H1 (cell line): ENCODE results near the gene TSHZ2. TPM values are rescaled to one million over a fixed set of nuclear protein-coding genes. Genes with fewer than 3 reads are reported as not detected.

ENCODE experiments used
- NANOG ChIP-seq: IDR thresholded peaks from 2 replicates; pipeline ENCODE4 v1.6.1; 2011; ENCODE audit warnings: low read length, low read depth, mild to moderate bottlenecking, inconsistent platforms; ENCODE audit not compliant: insufficient read depth, poor library complexity, severe bottlenecking
- NRF1 ChIP-seq: IDR thresholded peaks from 2 replicates; pipeline ENCODE4 v1.6.1; 2011; ENCODE audit warnings: mild to moderate bottlenecking, low read depth, low read length, improper control_type of control experiment
- POLR2A ChIP-seq, 2 experiments: IDR thresholded peaks; 1 replicate in 1 of 2; 2 replicates in 1 of 2; pipeline ENCODE4 v1.6.1; 2011; ENCODE audit warnings: low read depth in 2 of 2, low read length in 2 of 2, mild to moderate bottlenecking in 2 of 2; ENCODE audit errors: control extremely low read depth in 1 of 2
- polyA plus RNA-seq, 7 experiments: library from polyadenylated mRNA; depleted of rRNA in 3 of 7; stranded (reverse) in 5 of 7; unstranded in 2 of 7; fragments of >200 nt in 5 of 7; fragments of 200-250 nt in 2 of 7; gene quantifications; 1 replicate in 5 of 7; 2 replicates in 1 of 7; 4 replicates in 1 of 7; pipeline versions ENCODE4 v1.2.1 to v1.2.3, GENCODE V29; 2011 to 2013; ENCODE audit warnings: missing spikeins in 2 of 7, mixed read lengths in 2 of 7
- total RNA-seq: library from RNA; stranded (reverse); fragmentation: NEBNext Ultra II Directional; extraction: Animal tissue kit (Norgen Biotek cat#: 25700); gene quantifications from 2 replicates; pipeline ENCODE4 v1.2.1, GENCODE V29; 2021
- TF ChIP-seq, protein P1 (sequence below): fragments of 300-600 bp; sonication (generic); IDR thresholded peaks from 2 replicates; pipeline ENCODE4 v1.7.1; 2012; ENCODE audit warnings: low read length, moderate library complexity, mild to moderate bottlenecking, inconsistent platforms; ENCODE audit not compliant: insufficient replicate concordance

TSHZ2 gene
- total and polyA plus RNA-seq, 2 of the 8 experiments (the other 6 are each of a cell fraction or from before 2014, with no cell fraction given) = 0.14 to 0.30 TPM

DNA sequence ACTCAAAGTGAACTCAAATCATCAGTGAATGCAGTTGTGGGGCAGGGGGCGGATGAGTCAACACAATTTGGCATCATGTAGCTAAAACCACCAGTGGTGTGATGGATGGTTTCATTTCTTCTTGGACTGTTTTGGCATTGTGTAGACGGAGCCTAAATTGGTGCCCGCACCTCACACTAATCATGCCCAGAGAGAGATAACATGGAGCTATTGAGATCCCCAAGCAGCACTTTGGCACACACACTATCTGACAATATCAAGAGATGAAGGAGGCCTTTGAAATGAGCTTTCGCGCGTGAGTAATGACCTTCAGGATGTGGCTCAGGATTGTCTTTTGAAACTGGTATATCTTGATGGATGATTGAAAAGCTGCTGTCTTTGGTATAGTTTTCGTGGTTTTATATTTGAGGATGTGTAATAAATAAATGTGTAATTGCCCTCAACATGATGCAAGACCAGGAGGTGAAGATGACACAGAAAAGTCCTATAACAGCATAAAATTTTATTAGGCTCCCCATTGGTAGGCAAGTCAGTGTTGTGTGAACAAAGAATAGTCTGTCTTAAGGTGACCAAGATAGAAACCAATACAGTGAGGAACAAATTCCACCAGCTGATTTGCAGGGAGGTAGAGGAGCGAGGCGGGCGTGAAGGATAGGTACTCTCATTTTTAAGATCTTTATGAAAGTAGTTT is 174.2 kb downstream of the TSHZ2 start (continued):
- TF ChIP-seq, protein P1, sequence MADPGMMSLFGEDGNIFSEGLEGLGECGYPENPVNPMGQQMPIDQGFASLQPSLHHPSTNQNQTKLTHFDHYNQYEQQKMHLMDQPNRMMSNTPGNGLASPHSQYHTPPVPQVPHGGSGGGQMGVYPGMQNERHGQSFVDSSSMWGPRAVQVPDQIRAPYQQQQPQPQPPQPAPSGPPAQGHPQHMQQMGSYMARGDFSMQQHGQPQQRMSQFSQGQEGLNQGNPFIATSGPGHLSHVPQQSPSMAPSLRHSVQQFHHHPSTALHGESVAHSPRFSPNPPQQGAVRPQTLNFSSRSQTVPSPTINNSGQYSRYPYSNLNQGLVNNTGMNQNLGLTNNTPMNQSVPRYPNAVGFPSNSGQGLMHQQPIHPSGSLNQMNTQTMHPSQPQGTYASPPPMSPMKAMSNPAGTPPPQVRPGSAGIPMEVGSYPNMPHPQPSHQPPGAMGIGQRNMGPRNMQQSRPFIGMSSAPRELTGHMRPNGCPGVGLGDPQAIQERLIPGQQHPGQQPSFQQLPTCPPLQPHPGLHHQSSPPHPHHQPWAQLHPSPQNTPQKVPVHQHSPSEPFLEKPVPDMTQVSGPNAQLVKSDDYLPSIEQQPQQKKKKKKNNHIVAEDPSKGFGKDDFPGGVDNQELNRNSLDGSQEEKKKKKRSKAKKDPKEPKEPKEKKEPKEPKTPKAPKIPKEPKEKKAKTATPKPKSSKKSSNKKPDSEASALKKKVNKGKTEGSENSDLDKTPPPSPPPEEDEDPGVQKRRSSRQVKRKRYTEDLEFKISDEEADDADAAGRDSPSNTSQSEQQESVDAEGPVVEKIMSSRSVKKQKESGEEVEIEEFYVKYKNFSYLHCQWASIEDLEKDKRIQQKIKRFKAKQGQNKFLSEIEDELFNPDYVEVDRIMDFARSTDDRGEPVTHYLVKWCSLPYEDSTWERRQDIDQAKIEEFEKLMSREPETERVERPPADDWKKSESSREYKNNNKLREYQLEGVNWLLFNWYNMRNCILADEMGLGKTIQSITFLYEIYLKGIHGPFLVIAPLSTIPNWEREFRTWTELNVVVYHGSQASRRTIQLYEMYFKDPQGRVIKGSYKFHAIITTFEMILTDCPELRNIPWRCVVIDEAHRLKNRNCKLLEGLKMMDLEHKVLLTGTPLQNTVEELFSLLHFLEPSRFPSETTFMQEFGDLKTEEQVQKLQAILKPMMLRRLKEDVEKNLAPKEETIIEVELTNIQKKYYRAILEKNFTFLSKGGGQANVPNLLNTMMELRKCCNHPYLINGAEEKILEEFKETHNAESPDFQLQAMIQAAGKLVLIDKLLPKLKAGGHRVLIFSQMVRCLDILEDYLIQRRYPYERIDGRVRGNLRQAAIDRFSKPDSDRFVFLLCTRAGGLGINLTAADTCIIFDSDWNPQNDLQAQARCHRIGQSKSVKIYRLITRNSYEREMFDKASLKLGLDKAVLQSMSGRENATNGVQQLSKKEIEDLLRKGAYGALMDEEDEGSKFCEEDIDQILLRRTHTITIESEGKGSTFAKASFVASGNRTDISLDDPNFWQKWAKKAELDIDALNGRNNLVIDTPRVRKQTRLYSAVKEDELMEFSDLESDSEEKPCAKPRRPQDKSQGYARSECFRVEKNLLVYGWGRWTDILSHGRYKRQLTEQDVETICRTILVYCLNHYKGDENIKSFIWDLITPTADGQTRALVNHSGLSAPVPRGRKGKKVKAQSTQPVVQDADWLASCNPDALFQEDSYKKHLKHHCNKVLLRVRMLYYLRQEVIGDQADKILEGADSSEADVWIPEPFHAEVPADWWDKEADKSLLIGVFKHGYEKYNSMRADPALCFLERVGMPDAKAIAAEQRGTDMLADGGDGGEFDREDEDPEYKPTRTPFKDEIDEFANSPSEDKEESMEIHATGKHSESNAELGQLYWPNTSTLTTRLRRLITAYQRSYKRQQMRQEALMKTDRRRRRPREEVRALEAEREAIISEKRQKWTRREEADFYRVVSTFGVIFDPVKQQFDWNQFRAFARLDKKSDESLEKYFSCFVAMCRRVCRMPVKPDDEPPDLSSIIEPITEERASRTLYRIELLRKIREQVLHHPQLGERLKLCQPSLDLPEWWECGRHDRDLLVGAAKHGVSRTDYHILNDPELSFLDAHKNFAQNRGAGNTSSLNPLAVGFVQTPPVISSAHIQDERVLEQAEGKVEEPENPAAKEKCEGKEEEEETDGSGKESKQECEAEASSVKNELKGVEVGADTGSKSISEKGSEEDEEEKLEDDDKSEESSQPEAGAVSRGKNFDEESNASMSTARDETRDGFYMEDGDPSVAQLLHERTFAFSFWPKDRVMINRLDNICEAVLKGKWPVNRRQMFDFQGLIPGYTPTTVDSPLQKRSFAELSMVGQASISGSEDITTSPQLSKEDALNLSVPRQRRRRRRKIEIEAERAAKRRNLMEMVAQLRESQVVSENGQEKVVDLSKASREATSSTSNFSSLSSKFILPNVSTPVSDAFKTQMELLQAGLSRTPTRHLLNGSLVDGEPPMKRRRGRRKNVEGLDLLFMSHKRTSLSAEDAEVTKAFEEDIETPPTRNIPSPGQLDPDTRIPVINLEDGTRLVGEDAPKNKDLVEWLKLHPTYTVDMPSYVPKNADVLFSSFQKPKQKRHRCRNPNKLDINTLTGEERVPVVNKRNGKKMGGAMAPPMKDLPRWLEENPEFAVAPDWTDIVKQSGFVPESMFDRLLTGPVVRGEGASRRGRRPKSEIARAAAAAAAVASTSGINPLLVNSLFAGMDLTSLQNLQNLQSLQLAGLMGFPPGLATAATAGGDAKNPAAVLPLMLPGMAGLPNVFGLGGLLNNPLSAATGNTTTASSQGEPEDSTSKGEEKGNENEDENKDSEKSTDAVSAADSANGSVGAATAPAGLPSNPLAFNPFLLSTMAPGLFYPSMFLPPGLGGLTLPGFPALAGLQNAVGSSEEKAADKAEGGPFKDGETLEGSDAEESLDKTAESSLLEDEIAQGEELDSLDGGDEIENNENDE = no peak
- TF ChIP-seq NRF1 = no peak
- no peak for TF ChIP-seq NANOG
- no peak for TF ChIP-seq POLR2A (IDR thresholded peaks at IDR 0.05; ENCODE audit: control extremely low read depth in 1 of 2, low read depth in 2 of 2, low read length in 2 of 2)
